Kidney (tissue), 14 donors: ENCODE results near the gene ABCA1. TPM values are rescaled to one million over a fixed set of nuclear protein-coding genes. Genes with fewer than 3 reads are reported as not detected.

ENCODE experiments used
- DNase-seq, 5 donors: peaks; one replicate each; pipeline ENCODE4 v3.0.0-alpha.2; 2013 to 2020
- FAIRE-seq: peaks from 2 replicates; lab custom pipeline; 2012; peaks lifted over from hg19 to GRCh38; lab: Jason Lieb, UNC
- H3K27ac ChIP-seq, 2 donors: one replicate each; pipeline ENCODE4 v1.7.0; 2013; ENCODE audit warnings: low read depth in 2 of 2, low read length in 2 of 2, inconsistent platforms in 1 of 2
- H3K27me3 ChIP-seq: one replicate; pipeline ENCODE4 v1.7.1; 2013; ENCODE audit warnings: low read length, inconsistent platforms; ENCODE audit not compliant: control insufficient read depth, insufficient read depth
- H3K36me3 ChIP-seq, 3 donors: one replicate each; pipeline versions ENCODE4 v1.7.0 to v1.7.1; 2013; ENCODE audit warnings: low read length in 3 of 3, control low read depth in 1 of 3, inconsistent platforms in 1 of 3; ENCODE audit not compliant: insufficient read depth in 3 of 3, control insufficient read depth in 2 of 3
- H3K4me1 ChIP-seq, 3 donors: one replicate each; pipeline versions ENCODE4 v1.7.0 to v1.7.1; 2013; ENCODE audit warnings: low read length in 3 of 3, inconsistent platforms in 1 of 3, low read depth in 1 of 3; ENCODE audit not compliant: control insufficient read depth in 2 of 3, insufficient read depth in 2 of 3
- H3K4me3 ChIP-seq, 3 donors: one replicate each; pipeline versions ENCODE4 v1.7.0 to v1.8.1; 2013; ENCODE audit warnings: low read length in 3 of 3, control low read depth in 1 of 3, inconsistent platforms in 1 of 3
- H3K9ac ChIP-seq, 3 donors: one replicate each; pipeline versions ENCODE4 v1.7.0 to v1.7.1; 2013; ENCODE audit warnings: low read length in 3 of 3, control low read depth in 1 of 3, inconsistent platforms in 1 of 3
- H3K9me3 ChIP-seq, 3 donors: one replicate each; pipeline versions ENCODE4 v1.7.0 to v1.7.1; 2013; ENCODE audit warnings: low read length in 3 of 3, control low read depth in 1 of 3, inconsistent platforms in 1 of 3; ENCODE audit not compliant: control insufficient read depth in 2 of 3, insufficient read depth in 1 of 3
- CTCF ChIP-seq: IDR thresholded peaks from 3 replicates; pipeline ENCODE4 v1.5.1; 2012; ENCODE audit warnings: mild to moderate bottlenecking, moderate library complexity, borderline replicate concordance; ENCODE audit not compliant: insufficient read depth; ENCODE audit errors: extremely low read depth
- intact Hi-C: fragments of 100-400 bp; cut with DNase I; formaldehyde crosslinking; loops from one replicate; pipeline ENCODE4 v1.11.1; 2022
- polyA plus RNA-seq: library from polyadenylated mRNA; stranded (reverse); fragments of 350-450 nt; fragmentation: Illumina TruSeq; extraction: RNeasy Lipid Tissue Mini Kit (QIAGEN cat#74804); gene quantifications from one replicate; pipeline ENCODE4 v1.2.3, GENCODE V29; 2014; ENCODE audit warnings: low read depth, low replicate concordance; ENCODE audit not compliant: insufficient read depth
- total RNA-seq: library from RNA; stranded (reverse); fragmentation: NEBNext Ultra II Directional; extraction: Animal tissue kit (Norgen Biotek cat#: 25700); gene quantifications from one replicate; pipeline ENCODE4 v1.2.1, GENCODE V29; 2021
- donor health status: control.
- donor health status: control.
- donor health status: control.
- donor health status: control.
- donor health status: control.
- donor health status: DM: yes; HTN: yes; CAD: no.
- donor health status: Normal renal cell carcinoma (clear cell type).

The ABCA1 gene
- total and polyA plus RNA-seq, 2 donors from 2014 or later, result 1.4 to 26.1 TPM

GRCh38 chr9:104853683-104854082 lies 74.3 kb downstream of the ABCA1 start:
- H3K27ac ChIP-seq, result no peak overlapping the region
- FAIRE-seq, result no peak
- H3K36me3 ChIP-seq, result peaks cover 0 to 21% (median 4%) of the 10 kb centered on the region in 3 donors
- H3K4me3 ChIP-seq, result no peak overlapping the region
- TF ChIP-seq CTCF, result no peak
- no peaks in the 10 kb centered on the region for H3K9me3 ChIP-seq
- H3K9ac ChIP-seq, result no peak overlapping the region
- H3K4me1 ChIP-seq, result no peaks in the 10 kb centered on the region
- intact Hi-C loops, result no loop called here
- no peak for DNase-seq
- H3K27me3 ChIP-seq, result no peaks in the 10 kb centered on the region

- H3K4me1 ChIP-seq, result no peaks in the 10 kb centered on the region
- DNase-seq, result no peak
- H3K27me3 ChIP-seq, result no peaks in the 10 kb centered on the region
- H3K9me3 ChIP-seq, result no peaks in the 10 kb centered on the region
- H3K9ac ChIP-seq, result no peak overlapping the region
- TF ChIP-seq CTCF, result no peak
- no peak overlapping the region for H3K27ac ChIP-seq
- intact Hi-C loops, result no loop called here
- H3K4me3 ChIP-seq, result no peak overlapping the region
- no peak for FAIRE-seq
- H3K36me3 ChIP-seq, result peaks cover 0 to 15% (median 0%) of the 10 kb centered on the region in 3 donors
Observed at GRCh38 chr9:104853159-104853558, 74.8 kb downstream of the ABCA1 start.

- H3K27ac ChIP-seq, result no peak overlapping the region
- no peaks in the 10 kb centered on the region for H3K27me3 ChIP-seq
- peaks cover 0 to 9% (median 0%) of the 10 kb centered on the region in 3 donors for H3K36me3 ChIP-seq
- H3K4me1 ChIP-seq, result no peaks in the 10 kb centered on the region
- no peak for TF ChIP-seq CTCF
- H3K4me3 ChIP-seq, result no peak overlapping the region
- DNase-seq, result no peak
- H3K9ac ChIP-seq, result no peak overlapping the region
- FAIRE-seq, result no peak
- intact Hi-C loops, result no loop called here
- H3K9me3 ChIP-seq, result no peaks in the 10 kb centered on the region
Observed at GRCh38 chr9:104851546-104851920, 76.4 kb downstream of the ABCA1 start.

GRCh38 chr9:104850786-104851545 lies 77.0 kb downstream of the ABCA1 start:
- H3K36me3 ChIP-seq, result peaks cover 0 to 4% (median 0%) of the 10 kb centered on the region in 3 donors
- no peak overlapping the region for H3K9ac ChIP-seq
- no peaks in the 10 kb centered on the region for H3K4me1 ChIP-seq
- DNase-seq, result no peak
- intact Hi-C loops, result no loop called here
- no peak overlapping the region for H3K27ac ChIP-seq
- no peaks in the 10 kb centered on the region for H3K9me3 ChIP-seq
- H3K27me3 ChIP-seq, result no peaks in the 10 kb centered on the region
- no peak for FAIRE-seq
- TF ChIP-seq CTCF, result no peak
- no peak overlapping the region for H3K4me3 ChIP-seq
